ENCODE data around the gene MAMDC4. TPM values are rescaled to one million over a fixed set of nuclear protein-coding genes. Genes with fewer than 3 reads are reported as not detected.

Gene MAMDC4
- total RNA-seq, 1 experiment from 2014 or later, result 17.3 TPM

DNA sequence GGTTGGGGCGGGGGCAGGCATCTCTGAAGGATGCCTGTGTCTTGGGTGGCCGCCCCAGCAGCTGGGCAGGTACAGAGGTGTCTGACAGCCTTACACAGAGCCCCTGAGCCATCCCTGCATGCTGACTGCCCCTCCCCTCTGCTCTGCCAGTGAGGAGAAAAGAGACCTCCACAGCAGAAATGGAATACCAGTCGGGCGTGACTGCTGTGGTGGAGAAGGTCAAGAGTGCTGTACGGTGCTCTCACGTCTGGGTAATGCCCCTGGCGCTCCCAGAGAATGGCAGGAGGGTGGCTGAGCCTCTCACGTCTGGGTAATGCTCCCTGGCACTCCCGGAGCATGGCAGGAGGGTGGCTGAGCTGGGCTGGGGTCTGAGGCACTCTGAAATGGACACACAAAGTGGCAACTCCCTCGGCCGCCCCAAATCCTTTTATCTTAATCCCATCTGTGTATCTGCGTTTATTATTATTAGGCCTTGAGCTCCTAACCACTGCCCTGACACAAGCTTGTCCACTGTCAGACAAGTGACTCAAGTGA, 46.9 kb upstream of the MAMDC4 start:
- no peaks in the 10 kb centered on the region for H3K9me2 ChIP-seq (ENCODE audit: insufficient read depth)
- H3K27ac ChIP-seq (ENCODE audit: low read depth, low read length), result no peak overlapping the region
- H3K36me3 ChIP-seq (ENCODE audit: control insufficient read depth in 1 of 2, insufficient read depth in 2 of 2, low read length in 2 of 2), result peaks cover 0 to 8% of the 10 kb centered on the region in 2 experiments; a peak in 1 of 4 replicates
- H4K20me1 ChIP-seq (ENCODE audit: insufficient read depth), result no peaks in the 10 kb centered on the region
- H2AFZ ChIP-seq (ENCODE audit: low read depth, low read length, poor library complexity, severe bottlenecking), result no peak overlapping the region
- H3K9me3 ChIP-seq (ENCODE audit: control insufficient read depth in 1 of 2, insufficient read depth in 1 of 2, low read depth in 1 of 2, low read length in 2 of 2), result no peaks in the 10 kb centered on the region
- POLR2A ChIA-PET, result no interaction called here
- H3K4me2 ChIP-seq (ENCODE audit: low read length), result no peak overlapping the region
- H3K4me3 ChIP-seq (replicated peaks in 1 of 2; ENCODE audit: low read depth in 1 of 2, low read length in 2 of 2), result no peak overlapping the region
- no peak for TF ChIP-seq CEBPB (IDR thresholded peaks at IDR 0.05; ENCODE audit: low read depth)
- TF ChIP-seq, protein P1, sequence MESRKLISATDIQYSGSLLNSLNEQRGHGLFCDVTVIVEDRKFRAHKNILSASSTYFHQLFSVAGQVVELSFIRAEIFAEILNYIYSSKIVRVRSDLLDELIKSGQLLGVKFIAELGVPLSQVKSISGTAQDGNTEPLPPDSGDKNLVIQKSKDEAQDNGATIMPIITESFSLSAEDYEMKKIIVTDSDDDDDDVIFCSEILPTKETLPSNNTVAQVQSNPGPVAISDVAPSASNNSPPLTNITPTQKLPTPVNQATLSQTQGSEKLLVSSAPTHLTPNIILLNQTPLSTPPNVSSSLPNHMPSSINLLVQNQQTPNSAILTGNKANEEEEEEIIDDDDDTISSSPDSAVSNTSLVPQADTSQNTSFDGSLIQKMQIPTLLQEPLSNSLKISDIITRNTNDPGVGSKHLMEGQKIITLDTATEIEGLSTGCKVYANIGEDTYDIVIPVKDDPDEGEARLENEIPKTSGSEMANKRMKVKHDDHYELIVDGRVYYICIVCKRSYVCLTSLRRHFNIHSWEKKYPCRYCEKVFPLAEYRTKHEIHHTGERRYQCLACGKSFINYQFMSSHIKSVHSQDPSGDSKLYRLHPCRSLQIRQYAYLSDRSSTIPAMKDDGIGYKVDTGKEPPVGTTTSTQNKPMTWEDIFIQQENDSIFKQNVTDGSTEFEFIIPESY (IDR thresholded peaks at IDR 0.05; ENCODE audit: extremely low read depth, insufficient replicate concordance, low read length), result no peak
- TF ChIP-seq CTCF (IDR thresholded peaks at IDR 0.05 in 2 of 3, conservative IDR thresholded peaks at IDR 0.05 in 1 of 3; ENCODE audit: borderline replicate concordance in 1 of 3, insufficient read depth in 1 of 3, low read depth in 2 of 3, low read length in 2 of 3), result no peak
- TF ChIP-seq FOSL1 (IDR thresholded peaks at IDR 0.05; ENCODE audit: low read depth), result no peak
- TF ChIP-seq POLR2A (IDR thresholded peaks at IDR 0.05; ENCODE audit: borderline replicate concordance, extremely low read depth, insufficient read depth, insufficient read length), result no peak
- TF ChIP-seq ZNF274 (IDR thresholded peaks at IDR 0.05; ENCODE audit: low read depth, low read length), result no peak
- TF ChIP-seq EZH2 (IDR thresholded peaks at IDR 0.05), result no peak
- no peak for TF ChIP-seq EZH2phosphoT487 (IDR thresholded peaks at IDR 0.05; ENCODE audit: borderline replicate concordance)
- TF ChIP-seq JUND (IDR thresholded peaks at IDR 0.05), result no peak
- TF ChIP-seq REST (IDR thresholded peaks at IDR 0.05; ENCODE audit: low read depth), result no peak
- TF ChIP-seq CBX3 (IDR thresholded peaks at IDR 0.05; ENCODE audit: low read depth), result no peak
- TF ChIP-seq EGR1 (IDR thresholded peaks at IDR 0.05; ENCODE audit: low read depth), result no peak
- no peak for TF ChIP-seq TCF7L2 (IDR thresholded peaks at IDR 0.05; ENCODE audit: borderline replicate concordance, extremely low read depth, insufficient read depth, insufficient read length)
- no peak for TF ChIP-seq MAX (IDR thresholded peaks at IDR 0.05)
- no peak for TF ChIP-seq RAD21 (IDR thresholded peaks at IDR 0.05; ENCODE audit: low read depth)
- TF ChIP-seq YY1 (IDR thresholded peaks at IDR 0.05; ENCODE audit: extremely low read depth, insufficient replicate concordance, low read depth, low read length), result no peak
- TF ChIP-seq ATF3 (IDR thresholded peaks at IDR 0.05), result no peak
- TF ChIP-seq ZFX (IDR thresholded peaks at IDR 0.05), result no peak
- no peak overlapping the region for H3K9ac ChIP-seq (ENCODE audit: low read length)
- peaks cover 31% of the 10 kb centered on the region for H3K79me2 ChIP-seq (ENCODE audit: insufficient read depth, low read length)
- intact Hi-C loops (cut with micrococcal nuclease), result no loop called here
- BruUV-seq (replicated peaks), result no TSS peak
- H3K27me3 ChIP-seq (ENCODE audit: insufficient read depth, low read length), result no peaks in the 10 kb centered on the region
- CTCF ChIA-PET, result no interaction called here
- DNase-seq (ENCODE audit: low read depth, low spot score), result no peak
- H3K4me1 ChIP-seq (ENCODE audit: control insufficient read depth in 1 of 2, insufficient read depth in 2 of 2, low read length in 2 of 2), result peaks cover 29 to 36% of the 10 kb centered on the region in 2 experiments
- no peak for ATAC-seq
- RAD21 ChIA-PET (ENCODE audit: low non-redundant PET in 1 of 2, low total read pairs in 2 of 2, uncharacterized antibody in 2 of 2, unreplicated experiment in 2 of 2), result no interaction called here
